Calu3 (cell line): ENCODE measurements around the gene CBX4. TPM values are rescaled to one million over a fixed set of nuclear protein-coding genes. Genes with fewer than 3 reads are reported as not detected.

Source experiments
- BruUV-seq: library from RNA; stranded (reverse); fragments of 400-500 nt; replicated peaks from 2 replicates; lab custom pipeline; 2021; lab: Mats Ljungman, UMichigan
- CTCF ChIA-PET: fragments of 300-600 bp; sonication (Branson Sonifier 250); formaldehyde crosslinking; loops from one replicate; lab custom pipeline; 2022; ENCODE audit warnings: antibody characterized with exemption; lab: Charles Lee
- DNase-seq: peaks from one replicate; pipeline ENCODE4 v3.0.0; 2022
- H3K27ac Mint-ChIP-seq: one replicate; pipeline ENCODE4 v1.8.0; 2022; ENCODE audit warnings: mixed read lengths; ENCODE audit not compliant: unreplicated experiment
- H3K27me3 Mint-ChIP-seq: one replicate; pipeline ENCODE4 v1.8.0; 2022; ENCODE audit warnings: mixed read lengths; ENCODE audit not compliant: unreplicated experiment
- H3K36me3 Mint-ChIP-seq: one replicate; pipeline ENCODE4 v1.8.0; 2022; ENCODE audit warnings: mild to moderate bottlenecking, moderate library complexity, mixed read lengths; ENCODE audit not compliant: insufficient read depth, unreplicated experiment
- H3K4me1 Mint-ChIP-seq: one replicate; pipeline ENCODE4 v1.8.0; 2022; ENCODE audit warnings: mild to moderate bottlenecking, low read depth, mixed read lengths; ENCODE audit not compliant: unreplicated experiment
- H3K4me3 Mint-ChIP-seq: one replicate; pipeline ENCODE4 v1.8.0; 2022; ENCODE audit warnings: mild to moderate bottlenecking, low read depth, moderate library complexity, mixed read lengths; ENCODE audit not compliant: unreplicated experiment
- H3K9me3 Mint-ChIP-seq: one replicate; pipeline ENCODE4 v1.8.0; 2022; ENCODE audit warnings: low read depth, mixed read lengths; ENCODE audit not compliant: unreplicated experiment
- CTCF ChIP-seq: fragments of 200-600 bp; IDR thresholded peaks from one replicate; pipeline ENCODE4 v1.8.0; 2022; ENCODE audit warnings: antibody characterized with exemption; ENCODE audit not compliant: unreplicated experiment
- intact Hi-C: fragments of 100-400 bp; cut with micrococcal nuclease; formaldehyde crosslinking; loops from one replicate; pipeline ENCODE4 v1.10.0; 2022; ENCODE audit not compliant: unreplicated experiment
- total RNA-seq: library from RNA; stranded (reverse); gene quantifications from 2 replicates; pipeline ENCODE4 v1.2.3, GENCODE V29; 2022

CBX4 gene
- total RNA-seq, 1 experiment from 2014 or later, result 40.2 TPM

DNA sequence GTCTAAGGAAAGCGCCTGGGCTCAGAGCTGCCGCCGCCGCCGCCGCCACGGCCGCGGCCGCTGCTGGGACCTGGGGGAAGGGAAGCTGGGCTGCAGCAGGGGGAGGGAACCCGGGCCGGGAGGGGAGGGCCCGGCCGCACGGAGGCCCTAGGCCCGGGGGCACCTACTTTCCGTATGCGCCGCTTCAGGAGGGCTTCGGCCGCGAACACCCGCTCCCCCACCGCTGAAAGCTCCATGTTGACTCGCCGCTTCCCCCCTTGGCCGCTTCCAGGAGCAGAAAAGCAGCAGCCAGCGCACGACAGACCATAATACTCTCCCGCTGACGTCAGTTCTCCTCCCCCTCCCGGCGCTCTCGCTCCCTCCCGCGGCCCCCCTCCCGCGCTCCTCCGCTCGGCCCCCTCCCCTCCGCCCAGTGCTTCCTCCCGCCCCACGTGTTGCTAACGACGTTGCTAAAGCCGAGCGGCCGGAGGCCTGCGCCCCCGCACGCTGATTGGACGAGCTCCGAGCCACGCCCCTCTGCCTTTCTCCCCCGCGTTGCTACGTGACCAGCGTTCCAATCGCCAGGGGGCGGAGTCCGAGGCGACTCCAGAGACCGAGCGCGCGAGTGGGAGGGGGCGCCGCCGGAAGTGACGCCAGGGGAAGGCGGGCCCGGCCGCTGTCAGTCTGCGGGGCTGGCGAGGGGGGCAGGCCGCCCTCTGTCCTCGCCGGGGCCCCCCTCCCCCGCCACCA, 42.3 kb downstream of the CBX4 start, which contains the start of gene CBX8:
CBX8 (minus strand) TSS at position 315 of the 729 bp plus-strand sequence; CDS start at position 236, 79 bp downstream.
- intact Hi-C loops, result loop anchor here (5.0 kb wide), 1 partner anchor 40 kb away; the partner anchor contains the start of gene CBX4
- H3K4me1 Mint-ChIP-seq, result peaks cover 22% of the 10 kb centered on the region
- peak within 1 kb of the TSS; percentile 86 for H3K27ac Mint-ChIP-seq
- CTCF ChIA-PET, result interaction anchor here (0.5 to 1.5 kb wide), 15 partner anchors 9 to 373 kb away, joined by 3 to 16 read pairs (median 5); no protein-coding TSS in a partner anchor
- peak; percentile 100 for DNase-seq
- no peak for TF ChIP-seq CTCF
- BruUV-seq, result no TSS peak
- peak within 1 kb of the TSS; percentile 75 for H3K4me3 Mint-ChIP-seq
- peaks cover 25% of the 10 kb centered on the region for H3K36me3 Mint-ChIP-seq
- H3K27me3 Mint-ChIP-seq, result peaks cover 39% of the 10 kb centered on the region
- H3K9me3 Mint-ChIP-seq, result no peaks in the 10 kb centered on the region

DNA sequence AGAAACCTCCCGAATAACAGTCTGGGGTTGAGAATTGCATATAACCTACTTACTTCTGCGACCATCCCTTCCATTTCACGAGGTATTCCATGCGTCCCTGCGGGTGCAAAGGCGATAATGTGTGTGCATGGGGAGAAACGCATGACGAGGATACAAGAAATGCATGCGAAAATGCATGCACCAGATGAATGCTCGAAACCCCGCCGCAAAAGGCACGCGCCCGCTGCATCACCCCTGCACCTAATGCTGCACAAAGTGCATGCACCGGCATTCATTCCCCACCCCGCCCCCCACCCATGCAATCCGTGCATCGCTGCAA, 42.8 kb downstream of the CBX4 start:
- no peak for TF ChIP-seq CTCF
- H3K9me3 Mint-ChIP-seq, result no peaks in the 10 kb centered on the region
- CTCF ChIA-PET, result interaction anchor here (0.6 to 1.5 kb wide), 11 partner anchors 10 to 373 kb away, joined by 3 to 16 read pairs (median 7); no protein-coding TSS in a partner anchor
- H3K4me1 Mint-ChIP-seq, result peaks cover 22% of the 10 kb centered on the region
- peaks cover 25% of the 10 kb centered on the region for H3K36me3 Mint-ChIP-seq
- intact Hi-C loops, result loop anchor here (5.0 kb wide), 1 partner anchor 41 kb away; the partner anchor contains the start of gene CBX4
- H3K27me3 Mint-ChIP-seq, result peaks cover 34% of the 10 kb centered on the region
- peak overlapping the region; percentile 86 for H3K27ac Mint-ChIP-seq
- no peak for DNase-seq
- H3K4me3 Mint-ChIP-seq, result peak overlapping the region; percentile 75
- no TSS peak for BruUV-seq

- H3K27me3 Mint-ChIP-seq, result peaks cover 32% of the 10 kb centered on the region
- BruUV-seq, result TSS peak; percentile 92
- CTCF ChIA-PET, result interaction anchor here (0.6 to 0.7 kb wide), 2 partner anchors 123 to 374 kb away, joined by 3 to 7 read pairs; no protein-coding TSS in a partner anchor
- peak overlapping the region; percentile 75 for H3K4me3 Mint-ChIP-seq
- H3K36me3 Mint-ChIP-seq, result peaks cover 25% of the 10 kb centered on the region
- no peak for DNase-seq
- TF ChIP-seq CTCF, result no peak
- H3K9me3 Mint-ChIP-seq, result no peaks in the 10 kb centered on the region
- peak overlapping the region; percentile 86 for H3K27ac Mint-ChIP-seq
- peaks cover 22% of the 10 kb centered on the region for H3K4me1 Mint-ChIP-seq
- intact Hi-C loops, result loop anchor here (5.0 kb wide), 1 partner anchor 41 kb away; the partner anchor contains the start of gene CBX4
Measured at GRCh38 chr17:79795795-79796443, 43.3 kb downstream of the CBX4 start.

GRCh38 chr17:79794659-79795511, 44.4 kb downstream of the CBX4 start:
- intact Hi-C loops, result loop anchor here (5.0 kb wide), 2 partner anchors 42 to 197 kb away; partner anchors contain the start of gene CBX4
- Mint-ChIP-seq H3K36me3 (peaks cover 25% of the 10 kb centered on the region), H3K27me3 (peaks cover 30% of the 10 kb centered on the region), H3K27ac (no peak overlapping the region), H3K9me3 (no peaks in the 10 kb centered on the region), H3K4me1 (peaks cover 13% of the 10 kb centered on the region), H3K4me3 (peak overlapping the region; percentile 75)
- CTCF ChIA-PET, result no interaction called here
- no peak for TF ChIP-seq CTCF
- DNase-seq, result no peak
- BruUV-seq, result no TSS peak
